HepG2 (cell line): ENCODE results near the gene SYNJ2. TPM values are rescaled to one million over a fixed set of nuclear protein-coding genes. Genes with fewer than 3 reads are reported as not detected.

Experiments used
- BORCS8-MEF2B ChIP-seq: sonication (generic); formaldehyde crosslinking; IDR thresholded peaks from 2 replicates; pipeline ENCODE4 v1.8.0; 2022; ENCODE audit warnings: mild to moderate bottlenecking, missing genetic modification reagents
- ESRRA ChIP-seq: sonication (generic); formaldehyde crosslinking; IDR thresholded peaks from 2 replicates; pipeline ENCODE4 v1.5.1; 2020; ENCODE audit warnings: mild to moderate bottlenecking, low read depth, missing genetic modification reagents
- FOXK2 ChIP-seq: fragments of 450-650 bp; IDR thresholded peaks from 2 replicates; pipeline ENCODE4 v1.6.1; 2016
- KLF9 ChIP-seq: IDR thresholded peaks from 2 replicates; pipeline ENCODE4 v1.6.1; 2016; ENCODE audit warnings: low read depth
- LCORL ChIP-seq, 2 experiments: fragments of 450-650 bp in 1 of 2; sonication (generic) in 1 of 2; formaldehyde crosslinking in 1 of 2; IDR thresholded peaks; 2 replicates each; pipeline versions ENCODE4 v1.5.0 to v1.6.1; 2017 to 2020; ENCODE audit warnings: antibody characterized with exemption in 1 of 2, missing genetic modification reagents in 1 of 2
- MBNL3 ChIP-seq: fragments of 250-450 bp; sonication (Bioruptor Pico); conservative IDR thresholded peaks from 2 replicates; pipeline ENCODE4 v1.8.0; 2022; ENCODE audit warnings: mild to moderate bottlenecking, inconsistent platforms
- NFE2 ChIP-seq: sonication (generic); formaldehyde crosslinking; IDR thresholded peaks from 2 replicates; pipeline ENCODE4 v1.4.0; 2020; ENCODE audit warnings: missing genetic modification reagents
- ONECUT2 ChIP-seq: sonication (generic); formaldehyde crosslinking; IDR thresholded peaks from 2 replicates; pipeline ENCODE4 v1.4.0; 2020; ENCODE audit warnings: missing genetic modification reagents
- PAWR ChIP-seq: sonication (generic); formaldehyde crosslinking; IDR thresholded peaks from 2 replicates; pipeline ENCODE4 v1.4.0; 2020; ENCODE audit warnings: missing genetic modification reagents, mild to moderate bottlenecking, borderline replicate concordance
- SSRP1 ChIP-seq: IDR thresholded peaks from 2 replicates; pipeline ENCODE4 v1.6.1; 2016; ENCODE audit warnings: control low read depth
- TEAD3 ChIP-seq: optimal IDR thresholded peaks from 2 replicates; pipeline ENCODE3; 2016; ENCODE audit warnings: borderline replicate concordance
- ZFP41 ChIP-seq: sonication (generic); formaldehyde crosslinking; IDR thresholded peaks from 2 replicates; pipeline ENCODE4 v1.4.0; 2020; ENCODE audit warnings: mild to moderate bottlenecking, missing genetic modification reagents, borderline replicate concordance
- ZIK1 ChIP-seq: sonication (generic); formaldehyde crosslinking; IDR thresholded peaks from 2 replicates; pipeline ENCODE4 v1.5.0; 2020; ENCODE audit warnings: mild to moderate bottlenecking, low read depth, missing genetic modification reagents, borderline replicate concordance
- ZMAT3 ChIP-seq: sonication (generic); formaldehyde crosslinking; conservative IDR thresholded peaks from 2 replicates; pipeline ENCODE4 v1.7.0; 2021; ENCODE audit warnings: missing genetic modification reagents
- ZNF326 ChIP-seq: sonication (generic); formaldehyde crosslinking; IDR thresholded peaks from 2 replicates; pipeline ENCODE4 v1.4.0; 2020; ENCODE audit warnings: missing genetic modification reagents, borderline replicate concordance
- ZNF496 ChIP-seq: sonication (generic); formaldehyde crosslinking; IDR thresholded peaks from 2 replicates; pipeline ENCODE4 v1.8.1; 2023; ENCODE audit warnings: mild to moderate bottlenecking, moderate library complexity, missing genetic modification reagents; ENCODE audit not compliant: insufficient replicate concordance
- polyA plus RNA-seq, 8 experiments: library from polyadenylated mRNA; depleted of rRNA in 3 of 8; stranded (reverse) in 7 of 8; unstranded in 1 of 8; fragments of >200 nt; fragmentation: Illumina TruSeq in 4 of 8; extraction: Trizol in 4 of 8; gene quantifications; 2 replicates each; pipeline versions ENCODE4 v1.2.1 to v1.2.3, GENCODE V29; 2011 to 2016; ENCODE audit warnings: low read depth in 4 of 8, missing spikeins in 1 of 8, mixed read lengths in 1 of 8; ENCODE audit not compliant: insufficient read depth in 1 of 8
- total RNA-seq, 5 experiments: library from RNA; depleted of rRNA; stranded (reverse); fragments of >200 nt; fragmentation: Illumina TruSeq; extraction: Trizol; gene quantifications; 2 replicates each; pipeline ENCODE4 v1.2.3, GENCODE V29; 2016; ENCODE audit warnings: low read depth in 1 of 5
- TF ChIP-seq, protein P1 (sequence below): sonication (generic); formaldehyde crosslinking; IDR thresholded peaks from 2 replicates; pipeline ENCODE4 v1.4.0; 2020; ENCODE audit warnings: missing genetic modification reagents
- TF ChIP-seq, protein P2 (sequence below): sonication (generic); formaldehyde crosslinking; IDR thresholded peaks from 2 replicates; pipeline ENCODE4 v1.8.0; 2022; ENCODE audit warnings: mild to moderate bottlenecking, missing genetic modification reagents, moderate library complexity
- TF ChIP-seq, protein P3 (sequence below): IDR thresholded peaks from 2 replicates; pipeline ENCODE4 v1.6.1; 2016; ENCODE audit warnings: mild to moderate bottlenecking
- TF ChIP-seq, protein P4 (sequence below): sonication (generic); formaldehyde crosslinking; IDR thresholded peaks from 2 replicates; pipeline ENCODE4 v1.5.0; 2020; ENCODE audit warnings: mild to moderate bottlenecking, missing genetic modification reagents
- TF ChIP-seq, protein P5 (sequence below): sonication (generic); formaldehyde crosslinking; IDR thresholded peaks from 2 replicates; pipeline ENCODE4 v1.4.0; 2020; ENCODE audit warnings: mild to moderate bottlenecking, missing genetic modification reagents, borderline replicate concordance

The SYNJ2 gene
- total and polyA plus RNA-seq, 2 of the 13 experiments (the other 11 are each of a cell fraction or from before 2014, with no cell fraction given): 39.1 to 57.6 TPM

DNA sequence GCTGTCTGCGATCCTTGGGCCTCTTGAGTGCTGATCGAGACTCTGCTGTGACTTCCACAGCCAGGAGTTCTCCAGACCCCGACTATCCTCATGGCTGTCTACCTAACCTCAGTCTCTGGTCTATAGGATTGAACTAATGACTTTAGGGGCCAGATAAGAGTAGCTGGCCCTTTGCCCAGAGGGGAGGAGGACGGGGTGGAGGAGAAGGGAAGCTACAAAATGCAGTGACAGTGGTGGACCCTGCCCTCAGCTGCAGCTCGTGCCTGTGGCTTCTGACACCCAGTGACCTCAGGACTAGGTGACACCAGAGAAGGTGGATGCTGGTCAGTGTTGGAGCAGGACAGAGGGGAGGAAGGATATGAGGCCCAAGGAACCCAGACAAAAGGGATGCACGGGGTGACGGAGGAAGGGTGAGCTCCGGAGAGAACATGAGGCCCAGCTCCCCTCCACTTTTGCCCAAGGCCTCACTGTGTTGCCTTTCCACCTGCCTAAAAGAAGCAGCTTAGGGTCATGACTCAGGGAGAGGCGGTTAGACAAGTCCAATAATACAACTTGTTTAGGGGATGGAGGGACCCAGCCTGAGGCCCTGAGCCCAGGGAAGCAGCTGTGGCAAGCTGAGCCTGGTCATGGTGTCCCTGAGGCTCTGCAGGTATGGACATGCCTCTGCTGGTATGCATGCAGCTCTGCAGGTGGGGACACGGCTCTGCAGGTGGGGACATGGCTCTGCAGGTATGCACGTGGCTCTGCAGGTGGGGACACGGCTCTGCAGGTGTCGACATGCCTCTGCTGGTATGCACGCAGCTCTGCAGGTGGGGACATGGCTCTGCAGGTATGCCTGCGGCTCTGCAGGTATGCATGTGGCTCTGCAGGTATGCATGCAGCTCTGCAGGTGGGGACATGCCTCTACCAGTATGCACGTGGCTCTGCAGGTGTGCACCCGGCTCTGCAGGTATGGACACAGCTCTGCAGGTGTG lies 67.7 kb downstream of the SYNJ2 start (continued):
- no peak for TF ChIP-seq MBNL3 (CRISPR knock-in tag)
- no peak for TF ChIP-seq PAWR
- TF ChIP-seq NFE2: no peak
- TF ChIP-seq ESRRA (CRISPR knock-in tag): peak; percentile 96
- TF ChIP-seq, protein P1, sequence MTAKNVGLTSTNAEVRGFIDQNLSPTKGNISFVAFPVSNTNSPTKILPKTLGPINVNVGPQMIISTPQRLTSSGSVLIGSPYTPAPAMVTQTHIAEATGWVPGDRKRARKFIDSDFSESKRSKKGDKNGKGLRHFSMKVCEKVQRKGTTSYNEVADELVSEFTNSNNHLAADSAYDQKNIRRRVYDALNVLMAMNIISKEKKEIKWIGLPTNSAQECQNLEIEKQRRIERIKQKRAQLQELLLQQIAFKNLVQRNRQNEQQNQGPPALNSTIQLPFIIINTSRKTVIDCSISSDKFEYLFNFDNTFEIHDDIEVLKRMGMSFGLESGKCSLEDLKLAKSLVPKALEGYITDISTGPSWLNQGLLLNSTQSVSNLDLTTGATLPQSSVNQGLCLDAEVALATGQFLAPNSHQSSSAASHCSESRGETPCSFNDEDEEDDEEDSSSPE: no peak
- TF ChIP-seq, protein P2, sequence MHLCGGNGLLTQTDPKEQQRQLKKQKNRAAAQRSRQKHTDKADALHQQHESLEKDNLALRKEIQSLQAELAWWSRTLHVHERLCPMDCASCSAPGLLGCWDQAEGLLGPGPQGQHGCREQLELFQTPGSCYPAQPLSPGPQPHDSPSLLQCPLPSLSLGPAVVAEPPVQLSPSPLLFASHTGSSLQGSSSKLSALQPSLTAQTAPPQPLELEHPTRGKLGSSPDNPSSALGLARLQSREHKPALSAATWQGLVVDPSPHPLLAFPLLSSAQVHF: no peak
- TF ChIP-seq FOXK2: no peak
- peak; percentile 26 for TF ChIP-seq TEAD3 (CRISPR knock-in tag)
- no peak for TF ChIP-seq ZFP41 (CRISPR knock-in tag)
- TF ChIP-seq ZMAT3 (CRISPR knock-in tag): no peak
- no peak for TF ChIP-seq KLF9 (CRISPR knock-in tag)
- TF ChIP-seq, protein P3, sequence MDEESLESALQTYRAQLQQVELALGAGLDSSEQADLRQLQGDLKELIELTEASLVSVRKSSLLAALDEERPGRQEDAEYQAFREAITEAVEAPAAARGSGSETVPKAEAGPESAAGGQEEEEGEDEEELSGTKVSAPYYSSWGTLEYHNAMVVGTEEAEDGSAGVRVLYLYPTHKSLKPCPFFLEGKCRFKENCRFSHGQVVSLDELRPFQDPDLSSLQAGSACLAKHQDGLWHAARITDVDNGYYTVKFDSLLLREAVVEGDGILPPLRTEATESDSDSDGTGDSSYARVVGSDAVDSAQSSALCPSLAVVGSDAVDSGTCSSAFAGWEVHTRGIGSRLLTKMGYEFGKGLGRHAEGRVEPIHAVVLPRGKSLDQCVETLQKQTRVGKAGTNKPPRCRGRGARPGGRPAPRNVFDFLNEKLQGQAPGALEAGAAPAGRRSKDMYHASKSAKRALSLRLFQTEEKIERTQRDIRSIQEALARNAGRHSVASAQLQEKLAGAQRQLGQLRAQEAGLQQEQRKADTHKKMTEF (CRISPR knock-in tag): peak; percentile 52; the same call in 1 of the 2 replicates
- no peak for TF ChIP-seq ZIK1 (CRISPR knock-in tag)
- TF ChIP-seq, protein P4, sequence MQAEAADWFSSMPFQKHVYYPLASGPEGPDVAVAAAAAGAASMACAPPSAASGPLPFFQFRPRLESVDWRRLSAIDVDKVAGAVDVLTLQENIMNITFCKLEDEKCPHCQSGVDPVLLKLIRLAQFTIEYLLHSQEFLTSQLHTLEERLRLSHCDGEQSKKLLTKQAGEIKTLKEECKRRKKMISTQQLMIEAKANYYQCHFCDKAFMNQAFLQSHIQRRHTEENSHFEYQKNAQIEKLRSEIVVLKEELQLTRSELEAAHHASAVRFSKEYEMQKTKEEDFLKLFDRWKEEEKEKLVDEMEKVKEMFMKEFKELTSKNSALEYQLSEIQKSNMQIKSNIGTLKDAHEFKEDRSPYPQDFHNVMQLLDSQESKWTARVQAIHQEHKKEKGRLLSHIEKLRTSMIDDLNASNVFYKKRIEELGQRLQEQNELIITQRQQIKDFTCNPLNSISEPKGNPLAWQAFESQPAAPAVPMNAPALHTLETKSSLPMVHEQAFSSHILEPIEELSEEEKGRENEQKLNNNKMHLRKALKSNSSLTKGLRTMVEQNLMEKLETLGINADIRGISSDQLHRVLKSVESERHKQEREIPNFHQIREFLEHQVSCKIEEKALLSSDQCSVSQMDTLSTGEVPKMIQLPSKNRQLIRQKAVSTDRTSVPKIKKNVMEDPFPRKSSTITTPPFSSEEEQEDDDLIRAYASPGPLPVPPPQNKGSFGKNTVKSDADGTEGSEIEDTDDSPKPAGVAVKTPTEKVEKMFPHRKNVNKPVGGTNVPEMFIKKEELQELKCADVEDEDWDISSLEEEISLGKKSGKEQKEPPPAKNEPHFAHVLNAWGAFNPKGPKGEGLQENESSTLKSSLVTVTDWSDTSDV (CRISPR knock-in tag): no peak
- TF ChIP-seq, protein P5, sequence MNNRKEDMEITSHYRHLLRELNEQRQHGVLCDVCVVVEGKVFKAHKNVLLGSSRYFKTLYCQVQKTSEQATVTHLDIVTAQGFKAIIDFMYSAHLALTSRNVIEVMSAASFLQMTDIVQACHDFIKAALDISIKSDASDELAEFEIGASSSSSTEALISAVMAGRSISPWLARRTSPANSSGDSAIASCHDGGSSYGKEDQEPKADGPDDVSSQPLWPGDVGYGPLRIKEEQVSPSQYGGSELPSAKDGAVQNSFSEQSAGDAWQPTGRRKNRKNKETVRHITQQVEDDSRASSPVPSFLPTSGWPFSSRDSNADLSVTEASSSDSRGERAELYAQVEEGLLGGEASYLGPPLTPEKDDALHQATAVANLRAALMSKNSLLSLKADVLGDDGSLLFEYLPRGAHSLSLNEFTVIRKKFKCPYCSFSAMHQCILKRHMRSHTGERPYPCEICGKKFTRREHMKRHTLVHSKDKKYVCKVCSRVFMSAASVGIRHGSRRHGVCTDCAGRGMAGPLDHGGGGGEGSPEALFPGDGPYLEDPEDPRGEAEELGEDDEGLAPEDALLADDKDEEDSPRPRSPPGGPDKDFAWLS: 0 out of 2 replicates have a peak, but pooled peaks have one; percentile 29
- TF ChIP-seq BORCS8-MEF2B: no peak
- TF ChIP-seq ZNF326: no peak
- no peak for TF ChIP-seq ZNF496
- peak; percentile 17; the same call in 1 of the 2 replicates for TF ChIP-seq ONECUT2 (CRISPR knock-in tag)
- TF ChIP-seq LCORL (IDR thresholded peaks at IDR 0.05): no peak
- TF ChIP-seq LCORL (CRISPR knock-in tag; IDR thresholded peaks at IDR 0.05): peak; percentile 93
- peak; percentile 72; the same call in 1 of the 2 replicates for TF ChIP-seq SSRP1
